Neural progenitor cell (in vitro differentiated cells): ENCODE results near the gene RBM26. TPM values are rescaled to one million over a fixed set of nuclear protein-coding genes. Genes with fewer than 3 reads are reported as not detected.

ENCODE experiments used
- DNase-seq: peaks from one replicate; pipeline ENCODE4 v3.0.0-alpha.2; 2016; ENCODE audit warnings: low spot score
- H2AFZ ChIP-seq: fragments of 200-600 bp; sonication (generic); replicated peaks from 2 replicates; pipeline ENCODE4 v1.6.1; 2016; ENCODE audit warnings: antibody characterized with exemption
- H3F3A ChIP-seq: fragments of 200-600 bp; sonication (generic); 2 replicates; pipeline ENCODE4 v1.6.1; 2016; ENCODE audit warnings: antibody characterized with exemption, low read depth
- H3K27ac ChIP-seq: fragments of 200-600 bp; sonication (generic); 2 replicates; pipeline ENCODE4 v1.5.1; 2016; ENCODE audit warnings: mild to moderate bottlenecking
- H3K27me3 ChIP-seq: fragments of 200-600 bp; sonication (generic); 2 replicates; pipeline ENCODE4 v1.6.1; 2016; ENCODE audit warnings: mild to moderate bottlenecking, moderate library complexity
- H3K36me3 ChIP-seq: fragments of 200-600 bp; sonication (generic); 2 replicates; pipeline ENCODE4 v1.5.1; 2016
- H3K4me1 ChIP-seq: fragments of 200-600 bp; sonication (generic); 2 replicates; pipeline ENCODE4 v1.6.1; 2016; ENCODE audit warnings: mixed run types
- H3K4me2 ChIP-seq: fragments of 200-600 bp; sonication (generic); 2 replicates; pipeline ENCODE4 v1.6.1; 2016
- H3K4me3 ChIP-seq: fragments of 200-600 bp; sonication (generic); 2 replicates; pipeline ENCODE4 v1.5.1; 2016
- H3K79me2 ChIP-seq: fragments of 200-600 bp; sonication (generic); 2 replicates; pipeline ENCODE4 v1.6.1; 2016; ENCODE audit warnings: low read depth
- H3K9ac ChIP-seq: fragments of 200-600 bp; sonication (generic); 2 replicates; pipeline ENCODE4 v1.6.1; 2016
- H3K9me3 ChIP-seq: fragments of 200-600 bp; sonication (generic); 2 replicates; pipeline ENCODE4 v1.5.1; 2016; ENCODE audit warnings: low read depth
- H4K20me1 ChIP-seq: fragments of 200-600 bp; sonication (generic); 2 replicates; pipeline ENCODE4 v1.6.1; 2016; ENCODE audit warnings: low read depth
- H3K27ac Mint-ChIP-seq: 3 replicates; pipeline ENCODE4 v1.8.0; 2021; ENCODE audit warnings: mixed read lengths
- H3K27me3 Mint-ChIP-seq: 2 replicates; pipeline ENCODE4 v1.8.0; 2022; ENCODE audit warnings: low read depth, mild to moderate bottlenecking, inconsistent platforms, moderate library complexity, mixed read lengths; ENCODE audit not compliant: insufficient read depth
- H3K36me3 Mint-ChIP-seq: 3 replicates; pipeline ENCODE4 v1.8.0; 2021; ENCODE audit warnings: mixed read lengths
- H3K4me1 Mint-ChIP-seq: 3 replicates; pipeline ENCODE4 v1.8.0; 2021; ENCODE audit warnings: mixed read lengths
- H3K4me3 Mint-ChIP-seq: 3 replicates; pipeline ENCODE4 v1.8.0; 2021; ENCODE audit warnings: mild to moderate bottlenecking, moderate library complexity, mixed read lengths
- H3K9me3 Mint-ChIP-seq: 3 replicates; pipeline ENCODE4 v1.8.0; 2020; ENCODE audit warnings: mixed read lengths
- EZH2 ChIP-seq: fragments of 200-600 bp; sonication (generic); IDR thresholded peaks from 2 replicates; pipeline ENCODE4 v1.6.1; 2017; ENCODE audit warnings: antibody characterized with exemption, mild to moderate bottlenecking, moderate library complexity
- EZH2phosphoT487 ChIP-seq: fragments of 200-600 bp; sonication (generic); IDR thresholded peaks from 2 replicates; pipeline ENCODE4 v1.6.1; 2017; ENCODE audit warnings: antibody characterized with exemption
- total RNA-seq: library from RNA; depleted of rRNA; stranded (reverse); fragments of >200 nt; gene quantifications from 2 replicates; pipeline ENCODE4 v1.2.3, GENCODE V29; 2015; ENCODE audit warnings: low replicate concordance
- TF ChIP-seq, protein P1 (sequence below): fragments of 200-600 bp; sonication (generic); IDR thresholded peaks from 2 replicates; pipeline ENCODE4 v1.5.1; 2017; ENCODE audit warnings: antibody characterized with exemption, mild to moderate bottlenecking

Gene RBM26
- total RNA-seq, 1 donor from 2014 or later, result 136 TPM

DNA sequence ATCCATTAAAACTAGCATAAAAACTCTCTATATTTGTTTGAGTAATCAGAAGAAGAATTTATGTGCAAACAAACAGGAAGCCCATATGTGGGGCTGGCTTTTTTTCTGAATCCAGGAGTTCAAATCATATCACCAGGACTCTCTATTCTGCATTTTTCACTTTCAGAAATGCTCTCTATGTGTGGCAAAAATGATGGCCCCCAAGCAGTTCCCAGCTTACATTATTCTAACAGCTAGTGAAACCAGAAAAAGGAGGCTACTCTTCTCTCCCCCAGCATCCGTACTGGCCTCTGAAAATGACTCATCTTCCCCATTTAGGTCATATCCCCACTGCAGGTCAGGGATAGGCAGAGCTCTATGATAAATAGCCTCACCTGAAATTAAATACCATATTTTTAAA lies 20.4 kb downstream of the RBM26 start:
- Histone ChIP-seq H3F3A (no peaks in the 10 kb centered on the region), H4K20me1 (peaks cover 69% of the 10 kb centered on the region), H3K4me1 (no peaks in the 10 kb centered on the region), H3K36me3 (peaks cover 6% of the 10 kb centered on the region), H3K27ac (no peak overlapping the region), H2AFZ (no peak overlapping the region), H3K9me3 (no peaks in the 10 kb centered on the region), H3K4me3 (no peak overlapping the region), H3K9ac (no peak overlapping the region), H3K79me2 (peaks cover 100% of the 10 kb centered on the region), H3K27me3 (no peaks in the 10 kb centered on the region), H3K4me2 (no peak overlapping the region)
- H3K27me3 Mint-ChIP-seq, result no peaks in the 10 kb centered on the region
- no peak overlapping the region for H3K4me3 Mint-ChIP-seq
- DNase-seq, result no peak
- no peak overlapping the region for H3K27ac Mint-ChIP-seq
- peaks cover 40% of the 10 kb centered on the region for H3K9me3 Mint-ChIP-seq
- H3K36me3 Mint-ChIP-seq, result peaks cover 47% of the 10 kb centered on the region
- H3K4me1 Mint-ChIP-seq, result no peaks in the 10 kb centered on the region
- TF ChIP-seq, protein P1, sequence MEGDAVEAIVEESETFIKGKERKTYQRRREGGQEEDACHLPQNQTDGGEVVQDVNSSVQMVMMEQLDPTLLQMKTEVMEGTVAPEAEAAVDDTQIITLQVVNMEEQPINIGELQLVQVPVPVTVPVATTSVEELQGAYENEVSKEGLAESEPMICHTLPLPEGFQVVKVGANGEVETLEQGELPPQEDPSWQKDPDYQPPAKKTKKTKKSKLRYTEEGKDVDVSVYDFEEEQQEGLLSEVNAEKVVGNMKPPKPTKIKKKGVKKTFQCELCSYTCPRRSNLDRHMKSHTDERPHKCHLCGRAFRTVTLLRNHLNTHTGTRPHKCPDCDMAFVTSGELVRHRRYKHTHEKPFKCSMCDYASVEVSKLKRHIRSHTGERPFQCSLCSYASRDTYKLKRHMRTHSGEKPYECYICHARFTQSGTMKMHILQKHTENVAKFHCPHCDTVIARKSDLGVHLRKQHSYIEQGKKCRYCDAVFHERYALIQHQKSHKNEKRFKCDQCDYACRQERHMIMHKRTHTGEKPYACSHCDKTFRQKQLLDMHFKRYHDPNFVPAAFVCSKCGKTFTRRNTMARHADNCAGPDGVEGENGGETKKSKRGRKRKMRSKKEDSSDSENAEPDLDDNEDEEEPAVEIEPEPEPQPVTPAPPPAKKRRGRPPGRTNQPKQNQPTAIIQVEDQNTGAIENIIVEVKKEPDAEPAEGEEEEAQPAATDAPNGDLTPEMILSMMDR, result no peak
- TF ChIP-seq EZH2phosphoT487 (no peak), EZH2 (no peak)

DNA sequence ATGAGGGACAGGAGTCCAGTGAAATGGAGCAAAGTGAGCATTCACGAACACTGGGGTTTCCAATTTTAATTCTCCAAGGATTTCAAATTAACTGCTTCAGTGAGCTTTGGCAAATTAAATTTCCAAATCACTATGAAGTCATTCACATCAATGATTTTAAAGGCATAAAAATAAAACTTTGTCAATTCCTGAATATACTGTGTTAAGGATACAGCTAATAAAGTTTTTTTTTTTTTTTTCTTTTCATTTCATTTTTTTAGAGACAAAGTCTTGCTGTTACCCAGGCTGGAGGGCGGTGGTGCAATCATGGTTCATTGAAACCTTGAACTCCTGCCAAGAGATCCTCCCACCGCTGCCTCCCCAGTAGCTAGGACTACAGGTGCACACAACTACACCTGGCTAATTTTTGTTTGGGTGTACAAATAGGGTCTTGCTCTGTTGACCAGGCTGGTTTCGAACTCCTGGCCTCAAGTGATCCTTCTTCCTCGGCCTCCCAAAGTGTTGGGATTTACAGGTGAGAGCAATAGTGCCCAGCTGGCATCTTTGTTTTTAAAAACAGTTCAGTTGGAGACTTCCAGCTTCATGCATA lies 21.9 kb downstream of the RBM26 start:
- H3K9me3 Mint-ChIP-seq, result peaks cover 27% of the 10 kb centered on the region
- Histone ChIP-seq H3K4me1 (no peaks in the 10 kb centered on the region), H3K27ac (no peak overlapping the region), H3K27me3 (no peaks in the 10 kb centered on the region), H3K9ac (no peak overlapping the region), H3K79me2 (peaks cover 100% of the 10 kb centered on the region), H3F3A (no peaks in the 10 kb centered on the region), H3K9me3 (no peaks in the 10 kb centered on the region), H3K4me2 (no peak overlapping the region), H3K4me3 (no peak overlapping the region), H4K20me1 (peaks cover 60% of the 10 kb centered on the region), H3K36me3 (no peaks in the 10 kb centered on the region), H2AFZ (no peak overlapping the region)
- TF ChIP-seq EZH2phosphoT487 (no peak), EZH2 (no peak)
- TF ChIP-seq, protein P1, result no peak
- H3K4me3 Mint-ChIP-seq, result no peak overlapping the region
- no peaks in the 10 kb centered on the region for H3K4me1 Mint-ChIP-seq
- DNase-seq, result no peak
- H3K27ac Mint-ChIP-seq, result no peak overlapping the region
- H3K27me3 Mint-ChIP-seq, result no peaks in the 10 kb centered on the region
- H3K36me3 Mint-ChIP-seq, result peaks cover 43% of the 10 kb centered on the region

DNA sequence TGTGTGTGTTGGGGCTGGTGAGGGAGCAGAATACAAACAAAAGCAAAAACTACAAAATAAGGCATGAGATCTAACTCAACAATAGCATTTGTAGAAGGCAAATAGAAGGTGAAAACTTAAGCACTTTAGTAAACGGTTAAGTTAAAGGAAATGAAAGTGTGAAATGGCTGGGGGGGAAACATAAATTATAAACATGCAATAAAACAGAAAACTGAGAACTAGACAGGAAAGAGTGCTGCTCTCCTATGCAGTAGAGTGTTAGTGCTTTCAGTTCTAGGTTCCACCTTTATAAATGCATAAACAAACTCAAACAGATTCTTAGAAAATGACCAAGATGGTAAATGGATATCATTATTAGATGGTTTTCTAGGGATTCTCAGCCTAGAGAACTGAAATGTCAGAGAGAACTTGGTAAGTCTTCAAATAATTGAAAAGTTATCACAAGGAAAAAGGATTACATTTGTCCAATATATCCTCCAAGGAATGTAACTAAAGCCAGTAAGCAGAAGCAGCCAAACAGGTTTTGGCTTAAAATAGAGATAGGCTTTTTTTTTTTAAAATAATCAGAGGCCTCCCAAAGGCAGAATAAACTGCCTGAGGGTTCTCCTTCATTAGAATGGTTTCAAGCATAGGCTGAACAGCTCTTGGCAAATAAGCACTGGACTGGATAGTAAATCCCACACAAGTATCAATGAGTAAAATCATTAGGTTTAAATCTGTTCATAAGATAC lies 23.3 kb downstream of the RBM26 start:
- Histone ChIP-seq H4K20me1 (peaks cover 59% of the 10 kb centered on the region), H3K36me3 (no peaks in the 10 kb centered on the region), H3K9me3 (no peaks in the 10 kb centered on the region), H3K4me3 (no peak overlapping the region), H3F3A (no peaks in the 10 kb centered on the region), H3K27me3 (no peaks in the 10 kb centered on the region), H3K27ac (no peak overlapping the region), H3K4me1 (no peaks in the 10 kb centered on the region), H3K79me2 (peaks cover 93% of the 10 kb centered on the region), H3K4me2 (no peak overlapping the region), H2AFZ (no peak overlapping the region), H3K9ac (no peak overlapping the region)
- Mint-ChIP-seq H3K27me3 (no peaks in the 10 kb centered on the region), H3K36me3 (peaks cover 41% of the 10 kb centered on the region), H3K9me3 (peaks cover 18% of the 10 kb centered on the region), H3K4me3 (no peak overlapping the region), H3K4me1 (no peaks in the 10 kb centered on the region), H3K27ac (no peak overlapping the region)
- TF ChIP-seq, protein P1, result no peak
- no peak for TF ChIP-seq EZH2
- no peak for TF ChIP-seq EZH2phosphoT487
- no peak for DNase-seq
